HEK293 (cell line): Measurements from ENCODE around the gene TTC9B.

Source experiments
- BCL11A ChIP-seq: fragments of 450-650 bp; formaldehyde crosslinking; IDR thresholded peaks from 2 replicates; pipeline ENCODE4 v1.5.1; 2016; ENCODE audit warnings: low read depth, missing biosample characterization, missing genetic modification characterization
- EGR2 ChIP-seq: fragments of 450-650 bp; formaldehyde crosslinking; IDR thresholded peaks from 2 replicates; pipeline ENCODE4 v1.5.1; 2016; ENCODE audit warnings: low read depth, missing biosample characterization, missing genetic modification characterization
- GLIS2 ChIP-seq: fragments of 450-650 bp; formaldehyde crosslinking; IDR thresholded peaks from 2 replicates; pipeline ENCODE4 v1.5.1; 2016; ENCODE audit warnings: missing biosample characterization, missing genetic modification characterization
- KLF8 ChIP-seq: fragments of 450-650 bp; formaldehyde crosslinking; IDR thresholded peaks from 2 replicates; pipeline ENCODE4 v1.5.1; 2016; ENCODE audit warnings: missing biosample characterization, missing genetic modification characterization
- MZF1 ChIP-seq: fragments of 450-650 bp; formaldehyde crosslinking; IDR thresholded peaks from 2 replicates; pipeline ENCODE4 v1.5.1; 2017; ENCODE audit warnings: missing biosample characterization, missing genetic modification characterization, borderline replicate concordance
- REPIN1 ChIP-seq: fragments of 450-650 bp; formaldehyde crosslinking; IDR thresholded peaks from 2 replicates; pipeline ENCODE4 v1.5.1; 2017; ENCODE audit warnings: missing biosample characterization, missing genetic modification characterization, low read depth
- SETDB1 ChIP-seq: IDR thresholded peaks from one replicate; pipeline ENCODE4 v1.6.1; 2017; ENCODE audit warnings: mild to moderate bottlenecking, low read length, moderate library complexity, mixed read lengths; ENCODE audit not compliant: insufficient read length
- YY2 ChIP-seq: fragments of 450-650 bp; formaldehyde crosslinking; IDR thresholded peaks from 2 replicates; pipeline ENCODE4 v1.5.1; 2016; ENCODE audit warnings: missing biosample characterization, missing genetic modification characterization
- ZBTB8A ChIP-seq: fragments of 450-650 bp; formaldehyde crosslinking; IDR thresholded peaks from 2 replicates; pipeline ENCODE4 v1.5.1; 2016; ENCODE audit warnings: missing biosample characterization, missing genetic modification characterization
- ZFHX2 ChIP-seq: fragments of 450-650 bp; formaldehyde crosslinking; conservative IDR thresholded peaks from 2 replicates; pipeline ENCODE4 v1.5.1; 2016; ENCODE audit warnings: missing biosample characterization, missing genetic modification characterization
- ZNF157 ChIP-seq: fragments of 450-650 bp; formaldehyde crosslinking; IDR thresholded peaks from 2 replicates; pipeline ENCODE4 v1.5.1; 2016; ENCODE audit warnings: missing biosample characterization, missing genetic modification characterization
- ZNF16 ChIP-seq: fragments of 450-650 bp; formaldehyde crosslinking; IDR thresholded peaks from 2 replicates; pipeline ENCODE4 v1.5.1; 2016; ENCODE audit warnings: low read depth, missing biosample characterization, missing genetic modification characterization
- ZNF221 ChIP-seq: fragments of 450-650 bp; formaldehyde crosslinking; IDR thresholded peaks from 2 replicates; pipeline ENCODE4 v1.5.1; 2017; ENCODE audit warnings: missing biosample characterization, missing genetic modification characterization, borderline replicate concordance
- ZNF23 ChIP-seq: fragments of 450-650 bp; formaldehyde crosslinking; IDR thresholded peaks from 2 replicates; pipeline ENCODE4 v1.5.1; 2016; ENCODE audit warnings: missing biosample characterization, missing genetic modification characterization, borderline replicate concordance
- ZNF335 ChIP-seq: fragments of 450-650 bp; formaldehyde crosslinking; conservative IDR thresholded peaks from 2 replicates; pipeline ENCODE4 v1.5.1; 2016; ENCODE audit warnings: missing biosample characterization, missing genetic modification characterization
- ZNF37A ChIP-seq: fragments of 450-650 bp; IDR thresholded peaks from 2 replicates; pipeline ENCODE4 v1.5.1; 2018; ENCODE audit warnings: missing biosample characterization, missing genetic modification characterization
- ZNF548 ChIP-seq: fragments of 450-650 bp; formaldehyde crosslinking; IDR thresholded peaks from 2 replicates; pipeline ENCODE4 v1.5.1; 2016; ENCODE audit warnings: missing biosample characterization, missing genetic modification characterization
- ZNF600 ChIP-seq: fragments of 450-650 bp; formaldehyde crosslinking; IDR thresholded peaks from 2 replicates; pipeline ENCODE4 v1.5.1; 2016; ENCODE audit warnings: missing biosample characterization, missing genetic modification characterization
- ZNF785 ChIP-seq: fragments of 450-650 bp; formaldehyde crosslinking; IDR thresholded peaks from 2 replicates; pipeline ENCODE4 v1.5.1; 2016; ENCODE audit warnings: missing biosample characterization, missing genetic modification characterization
- ZSCAN23 ChIP-seq: fragments of 450-650 bp; formaldehyde crosslinking; IDR thresholded peaks from 2 replicates; pipeline ENCODE4 v1.5.1; 2016; ENCODE audit warnings: missing biosample characterization, missing genetic modification characterization
- ZXDB ChIP-seq: fragments of 450-650 bp; formaldehyde crosslinking; IDR thresholded peaks from 2 replicates; pipeline ENCODE4 v1.5.1; 2016; ENCODE audit warnings: missing biosample characterization, missing genetic modification characterization
- TF ChIP-seq, protein P1 (sequence below): fragments of 450-650 bp; formaldehyde crosslinking; IDR thresholded peaks from 2 replicates; pipeline ENCODE4 v1.5.1; 2016; ENCODE audit warnings: missing biosample characterization, missing genetic modification characterization
- TF ChIP-seq, protein P2 (sequence below): fragments of 450-650 bp; IDR thresholded peaks from 2 replicates; pipeline ENCODE4 v1.5.1; 2018; ENCODE audit warnings: missing biosample characterization, missing genetic modification characterization
- TF ChIP-seq, protein P3 (sequence below): fragments of 450-650 bp; formaldehyde crosslinking; IDR thresholded peaks from 2 replicates; pipeline ENCODE4 v1.5.1; 2016; ENCODE audit warnings: missing biosample characterization, missing genetic modification characterization
- TF ChIP-seq, protein P4 (sequence below): fragments of 450-650 bp; formaldehyde crosslinking; IDR thresholded peaks from 2 replicates; pipeline ENCODE4 v1.5.1; 2017; ENCODE audit warnings: missing biosample characterization, missing genetic modification characterization
- TF ChIP-seq, protein P5 (sequence below): fragments of 450-650 bp; formaldehyde crosslinking; IDR thresholded peaks from 2 replicates; pipeline ENCODE4 v1.5.1; 2016; ENCODE audit warnings: missing biosample characterization, missing genetic modification characterization
- TF ChIP-seq, protein P6 (sequence below): fragments of 450-650 bp; formaldehyde crosslinking; conservative IDR thresholded peaks from 2 replicates; pipeline ENCODE4 v1.5.1; 2016; ENCODE audit warnings: low read depth, missing biosample characterization, missing genetic modification characterization

The TTC9B gene

GRCh38 chr19:40219721-40220276 lies 1.6 kb upstream of the TTC9B start (continued):
- no peak for TF ChIP-seq ZBTB8A
- TF ChIP-seq ZNF785 (tag by site-specific recombination) = no peak
- TF ChIP-seq ZNF335 (tag by site-specific recombination) = peak; percentile 93
- TF ChIP-seq ZNF16 (tag by site-specific recombination) = no peak
- peak; percentile 70 for TF ChIP-seq ZFHX2
- peak; percentile 94 for TF ChIP-seq ZSCAN23 (tag by site-specific recombination)
- TF ChIP-seq, protein P1, sequence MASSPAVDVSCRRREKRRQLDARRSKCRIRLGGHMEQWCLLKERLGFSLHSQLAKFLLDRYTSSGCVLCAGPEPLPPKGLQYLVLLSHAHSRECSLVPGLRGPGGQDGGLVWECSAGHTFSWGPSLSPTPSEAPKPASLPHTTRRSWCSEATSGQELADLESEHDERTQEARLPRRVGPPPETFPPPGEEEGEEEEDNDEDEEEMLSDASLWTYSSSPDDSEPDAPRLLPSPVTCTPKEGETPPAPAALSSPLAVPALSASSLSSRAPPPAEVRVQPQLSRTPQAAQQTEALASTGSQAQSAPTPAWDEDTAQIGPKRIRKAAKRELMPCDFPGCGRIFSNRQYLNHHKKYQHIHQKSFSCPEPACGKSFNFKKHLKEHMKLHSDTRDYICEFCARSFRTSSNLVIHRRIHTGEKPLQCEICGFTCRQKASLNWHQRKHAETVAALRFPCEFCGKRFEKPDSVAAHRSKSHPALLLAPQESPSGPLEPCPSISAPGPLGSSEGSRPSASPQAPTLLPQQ (tag by site-specific recombination) = peak; percentile 87; the same call in 1 of the 2 replicates
- TF ChIP-seq ZNF157 (tag by site-specific recombination) = no peak
- no peak; the same call in none of the 2 replicates for TF ChIP-seq GLIS2 (tag by site-specific recombination)
- no peak for TF ChIP-seq ZNF548 (tag by site-specific recombination)
- TF ChIP-seq, protein P2, sequence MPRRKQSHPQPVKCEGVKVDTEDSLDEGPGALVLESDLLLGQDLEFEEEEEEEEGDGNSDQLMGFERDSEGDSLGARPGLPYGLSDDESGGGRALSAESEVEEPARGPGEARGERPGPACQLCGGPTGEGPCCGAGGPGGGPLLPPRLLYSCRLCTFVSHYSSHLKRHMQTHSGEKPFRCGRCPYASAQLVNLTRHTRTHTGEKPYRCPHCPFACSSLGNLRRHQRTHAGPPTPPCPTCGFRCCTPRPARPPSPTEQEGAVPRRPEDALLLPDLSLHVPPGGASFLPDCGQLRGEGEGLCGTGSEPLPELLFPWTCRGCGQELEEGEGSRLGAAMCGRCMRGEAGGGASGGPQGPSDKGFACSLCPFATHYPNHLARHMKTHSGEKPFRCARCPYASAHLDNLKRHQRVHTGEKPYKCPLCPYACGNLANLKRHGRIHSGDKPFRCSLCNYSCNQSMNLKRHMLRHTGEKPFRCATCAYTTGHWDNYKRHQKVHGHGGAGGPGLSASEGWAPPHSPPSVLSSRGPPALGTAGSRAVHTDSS (tag by site-specific recombination) = no peak; the same call in 1 of the 2 replicates
- TF ChIP-seq ZNF221 (tag by site-specific recombination) = no peak
- TF ChIP-seq, protein P3, sequence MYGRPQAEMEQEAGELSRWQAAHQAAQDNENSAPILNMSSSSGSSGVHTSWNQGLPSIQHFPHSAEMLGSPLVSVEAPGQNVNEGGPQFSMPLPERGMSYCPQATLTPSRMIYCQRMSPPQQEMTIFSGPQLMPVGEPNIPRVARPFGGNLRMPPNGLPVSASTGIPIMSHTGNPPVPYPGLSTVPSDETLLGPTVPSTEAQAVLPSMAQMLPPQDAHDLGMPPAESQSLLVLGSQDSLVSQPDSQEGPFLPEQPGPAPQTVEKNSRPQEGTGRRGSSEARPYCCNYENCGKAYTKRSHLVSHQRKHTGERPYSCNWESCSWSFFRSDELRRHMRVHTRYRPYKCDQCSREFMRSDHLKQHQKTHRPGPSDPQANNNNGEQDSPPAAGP (tag by site-specific recombination) = peak; percentile 97
- peak; percentile 75 for TF ChIP-seq YY2 (tag by site-specific recombination)
- TF ChIP-seq MZF1 = no peak; the same call in 1 of the 2 replicates
- TF ChIP-seq ZNF600 (tag by site-specific recombination) = 0 out of 2 replicates have a peak, but pooled peaks have one; percentile 51
- TF ChIP-seq EGR2 (tag by site-specific recombination) = peak; percentile 43
- no peak for TF ChIP-seq ZNF37A (tag by site-specific recombination)
- TF ChIP-seq, protein P4, sequence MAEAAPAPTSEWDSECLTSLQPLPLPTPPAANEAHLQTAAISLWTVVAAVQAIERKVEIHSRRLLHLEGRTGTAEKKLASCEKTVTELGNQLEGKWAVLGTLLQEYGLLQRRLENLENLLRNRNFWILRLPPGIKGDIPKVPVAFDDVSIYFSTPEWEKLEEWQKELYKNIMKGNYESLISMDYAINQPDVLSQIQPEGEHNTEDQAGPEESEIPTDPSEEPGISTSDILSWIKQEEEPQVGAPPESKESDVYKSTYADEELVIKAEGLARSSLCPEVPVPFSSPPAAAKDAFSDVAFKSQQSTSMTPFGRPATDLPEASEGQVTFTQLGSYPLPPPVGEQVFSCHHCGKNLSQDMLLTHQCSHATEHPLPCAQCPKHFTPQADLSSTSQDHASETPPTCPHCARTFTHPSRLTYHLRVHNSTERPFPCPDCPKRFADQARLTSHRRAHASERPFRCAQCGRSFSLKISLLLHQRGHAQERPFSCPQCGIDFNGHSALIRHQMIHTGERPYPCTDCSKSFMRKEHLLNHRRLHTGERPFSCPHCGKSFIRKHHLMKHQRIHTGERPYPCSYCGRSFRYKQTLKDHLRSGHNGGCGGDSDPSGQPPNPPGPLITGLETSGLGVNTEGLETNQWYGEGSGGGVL (tag by site-specific recombination) = peak; percentile 92
- peak; percentile 61; the same call in 1 of the 2 replicates for TF ChIP-seq ZXDB (tag by site-specific recombination)
- TF ChIP-seq REPIN1 (tag by site-specific recombination) = no peak
- peak; percentile 82 for TF ChIP-seq BCL11A (tag by site-specific recombination)
- TF ChIP-seq, protein P5, sequence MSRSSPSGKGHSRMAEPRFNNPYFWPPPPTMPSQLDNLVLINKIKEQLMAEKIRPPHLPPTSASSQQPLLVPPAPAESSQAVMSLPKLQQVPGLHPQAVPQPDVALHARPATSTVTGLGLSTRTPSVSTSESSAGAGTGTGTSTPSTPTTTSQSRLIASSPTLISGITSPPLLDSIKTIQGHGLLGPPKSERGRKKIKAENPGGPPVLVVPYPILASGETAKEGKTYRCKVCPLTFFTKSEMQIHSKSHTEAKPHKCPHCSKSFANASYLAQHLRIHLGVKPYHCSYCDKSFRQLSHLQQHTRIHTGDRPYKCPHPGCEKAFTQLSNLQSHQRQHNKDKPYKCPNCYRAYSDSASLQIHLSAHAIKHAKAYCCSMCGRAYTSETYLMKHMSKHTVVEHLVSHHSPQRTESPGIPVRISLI = peak; percentile 100
- TF ChIP-seq KLF8 (tag by site-specific recombination) = peak; percentile 92
- no peak for TF ChIP-seq SETDB1
- TF ChIP-seq, protein P6, sequence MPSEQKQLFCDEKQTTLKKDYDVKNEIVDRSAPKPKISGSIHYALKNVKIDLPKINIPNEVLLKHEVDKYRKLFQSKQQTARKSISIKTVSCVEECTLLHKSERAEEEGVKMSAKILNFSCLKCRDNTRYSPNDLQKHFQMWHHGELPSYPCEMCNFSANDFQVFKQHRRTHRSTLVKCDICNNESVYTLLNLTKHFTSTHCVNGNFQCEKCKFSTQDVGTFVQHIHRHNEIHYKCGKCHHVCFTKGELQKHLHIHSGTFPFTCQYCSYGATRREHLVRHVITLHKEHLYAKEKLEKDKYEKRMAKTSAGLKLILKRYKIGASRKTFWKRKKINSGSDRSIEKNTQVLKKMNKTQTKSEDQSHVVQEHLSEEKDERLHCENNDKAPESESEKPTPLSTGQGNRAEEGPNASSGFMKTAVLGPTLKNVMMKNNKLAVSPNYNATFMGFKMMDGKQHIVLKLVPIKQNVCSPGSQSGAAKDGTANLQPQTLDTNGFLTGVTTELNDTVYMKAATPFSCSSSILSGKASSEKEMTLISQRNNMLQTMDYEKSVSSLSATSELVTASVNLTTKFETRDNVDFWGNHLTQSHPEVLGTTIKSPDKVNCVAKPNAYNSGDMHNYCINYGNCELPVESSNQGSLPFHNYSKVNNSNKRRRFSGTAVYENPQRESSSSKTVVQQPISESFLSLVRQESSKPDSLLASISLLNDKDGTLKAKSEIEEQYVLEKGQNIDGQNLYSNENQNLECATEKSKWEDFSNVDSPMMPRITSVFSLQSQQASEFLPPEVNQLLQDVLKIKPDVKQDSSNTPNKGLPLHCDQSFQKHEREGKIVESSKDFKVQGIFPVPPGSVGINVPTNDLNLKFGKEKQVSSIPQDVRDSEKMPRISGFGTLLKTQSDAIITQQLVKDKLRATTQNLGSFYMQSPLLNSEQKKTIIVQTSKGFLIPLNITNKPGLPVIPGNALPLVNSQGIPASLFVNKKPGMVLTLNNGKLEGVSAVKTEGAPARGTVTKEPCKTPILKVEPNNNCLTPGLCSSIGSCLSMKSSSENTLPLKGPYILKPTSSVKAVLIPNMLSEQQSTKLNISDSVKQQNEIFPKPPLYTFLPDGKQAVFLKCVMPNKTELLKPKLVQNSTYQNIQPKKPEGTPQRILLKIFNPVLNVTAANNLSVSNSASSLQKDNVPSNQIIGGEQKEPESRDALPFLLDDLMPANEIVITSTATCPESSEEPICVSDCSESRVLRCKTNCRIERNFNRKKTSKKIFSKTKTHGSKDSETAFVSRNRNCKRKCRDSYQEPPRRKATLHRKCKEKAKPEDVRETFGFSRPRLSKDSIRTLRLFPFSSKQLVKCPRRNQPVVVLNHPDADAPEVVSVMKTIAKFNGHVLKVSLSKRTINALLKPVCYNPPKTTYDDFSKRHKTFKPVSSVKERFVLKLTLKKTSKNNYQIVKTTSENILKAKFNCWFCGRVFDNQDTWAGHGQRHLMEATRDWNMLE = peak; percentile 42; the same call in 1 of the 2 replicates
- TF ChIP-seq ZNF23 = no peak
